ENCODE measurements around the gene ARAP2.

The ARAP2 gene

DNA sequence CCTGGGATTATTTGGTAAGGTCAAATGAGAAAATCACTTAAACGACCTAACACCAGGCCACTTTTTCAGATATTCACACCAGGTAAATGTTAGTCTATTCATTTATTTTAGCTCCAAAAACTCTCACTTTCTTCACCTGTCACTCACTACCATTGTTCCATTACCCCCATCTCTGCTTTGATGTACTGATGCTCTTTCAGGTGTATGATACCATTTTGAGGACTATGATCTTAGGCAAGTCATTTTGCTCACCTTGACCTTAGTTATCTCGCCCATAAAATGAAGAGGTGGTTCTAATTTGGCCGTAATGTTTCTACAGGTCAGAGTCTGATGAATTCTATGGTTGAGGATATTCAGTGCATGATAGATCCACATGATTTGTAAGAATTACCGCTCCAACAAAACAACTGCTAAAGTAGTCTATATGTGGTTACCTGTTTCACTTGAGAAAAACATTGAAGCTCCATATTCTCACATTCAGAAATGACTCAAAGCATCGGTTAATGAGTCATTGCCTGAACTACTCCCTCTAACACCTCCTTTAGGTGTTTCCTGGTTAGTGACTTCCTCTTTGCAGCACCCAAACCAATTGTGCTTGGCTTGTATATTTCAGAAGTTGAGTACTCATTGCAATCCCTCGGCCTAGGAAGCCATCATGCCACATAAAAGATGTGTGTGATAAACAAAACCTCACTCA, 41.6 kb upstream of the ARAP2 start:
- H3K4me3 ChIP-seq (replicated peaks; ENCODE audit: low read depth, low read length) = no peak overlapping the region
- TF ChIP-seq, protein P1, sequence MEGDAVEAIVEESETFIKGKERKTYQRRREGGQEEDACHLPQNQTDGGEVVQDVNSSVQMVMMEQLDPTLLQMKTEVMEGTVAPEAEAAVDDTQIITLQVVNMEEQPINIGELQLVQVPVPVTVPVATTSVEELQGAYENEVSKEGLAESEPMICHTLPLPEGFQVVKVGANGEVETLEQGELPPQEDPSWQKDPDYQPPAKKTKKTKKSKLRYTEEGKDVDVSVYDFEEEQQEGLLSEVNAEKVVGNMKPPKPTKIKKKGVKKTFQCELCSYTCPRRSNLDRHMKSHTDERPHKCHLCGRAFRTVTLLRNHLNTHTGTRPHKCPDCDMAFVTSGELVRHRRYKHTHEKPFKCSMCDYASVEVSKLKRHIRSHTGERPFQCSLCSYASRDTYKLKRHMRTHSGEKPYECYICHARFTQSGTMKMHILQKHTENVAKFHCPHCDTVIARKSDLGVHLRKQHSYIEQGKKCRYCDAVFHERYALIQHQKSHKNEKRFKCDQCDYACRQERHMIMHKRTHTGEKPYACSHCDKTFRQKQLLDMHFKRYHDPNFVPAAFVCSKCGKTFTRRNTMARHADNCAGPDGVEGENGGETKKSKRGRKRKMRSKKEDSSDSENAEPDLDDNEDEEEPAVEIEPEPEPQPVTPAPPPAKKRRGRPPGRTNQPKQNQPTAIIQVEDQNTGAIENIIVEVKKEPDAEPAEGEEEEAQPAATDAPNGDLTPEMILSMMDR (IDR thresholded peaks at IDR 0.05; ENCODE audit: low read depth, low read length, missing control alignments) = no peak
- no peak for DNase-seq (ENCODE audit: extremely low read depth, low read depth)

- TF ChIP-seq, protein P1 (IDR thresholded peaks at IDR 0.05; ENCODE audit: low read depth, low read length, missing control alignments) = no peak
- no peak overlapping the region for H3K4me3 ChIP-seq (replicated peaks; ENCODE audit: low read depth, low read length)
- DNase-seq (ENCODE audit: extremely low read depth, low read depth) = no peak
These were observed 39.7 kb upstream of the ARAP2 start for GRCh38 chr4:36283912-36284465.

GRCh38 chr4:36282503-36283030, 38.3 kb upstream of the ARAP2 start:
- no peak overlapping the region for H3K4me3 ChIP-seq (replicated peaks; ENCODE audit: low read depth, low read length)
- TF ChIP-seq, protein P1 (IDR thresholded peaks at IDR 0.05; ENCODE audit: low read depth, low read length, missing control alignments) = no peak
- no peak for DNase-seq (ENCODE audit: extremely low read depth, low read depth)

- no peak within 1 kb of the TSS for H3K4me3 ChIP-seq (replicated peaks; ENCODE audit: low read depth, low read length)
- TF ChIP-seq, protein P1 (IDR thresholded peaks at IDR 0.05; ENCODE audit: low read depth, low read length, missing control alignments) = no peak
- no peak for DNase-seq (ENCODE audit: extremely low read depth, low read depth)
These were observed 37.2 kb upstream of the ARAP2 start, which contains the start of gene DTHD1 for GRCh38 chr4:36281384-36282106. Gene DTHD1, plus strand, starts transcription at chr4:36281616. Its CDS starts 143 bp downstream, at chr4:36281759.

DNA sequence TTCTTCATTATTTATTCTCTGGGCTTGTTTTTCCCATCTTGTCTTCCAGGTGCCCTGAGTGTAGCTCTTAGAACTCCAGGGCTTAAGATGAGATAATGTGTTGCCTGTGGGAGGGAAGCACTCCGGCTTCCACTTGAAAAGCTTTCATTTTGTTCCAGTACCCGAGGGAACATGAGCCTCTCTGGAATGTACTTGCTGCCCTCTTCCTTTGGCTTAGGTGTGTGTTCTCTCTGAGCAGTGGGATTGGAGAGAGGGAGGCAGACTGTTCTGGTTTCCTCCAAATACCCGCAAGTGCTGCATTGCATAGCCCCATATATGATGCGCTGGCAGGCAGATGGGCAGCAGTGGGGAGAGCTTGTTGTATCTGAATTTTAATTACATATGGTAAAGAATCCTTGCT, 36.2 kb upstream of the ARAP2 start:
- TF ChIP-seq, protein P1 (IDR thresholded peaks at IDR 0.05; ENCODE audit: low read depth, low read length, missing control alignments) = no peak
- H3K4me3 ChIP-seq (replicated peaks; ENCODE audit: low read depth, low read length) = no peak overlapping the region
- DNase-seq (ENCODE audit: extremely low read depth, low read depth) = no peak

GRCh38 chr4:36278789-36279188, 34.5 kb upstream of the ARAP2 start:
- no peak overlapping the region for H3K4me3 ChIP-seq (replicated peaks; ENCODE audit: low read depth, low read length)
- no peak for DNase-seq (ENCODE audit: extremely low read depth, low read depth)
- TF ChIP-seq, protein P1 (IDR thresholded peaks at IDR 0.05; ENCODE audit: low read depth, low read length, missing control alignments) = no peak

Measured in HFF-Myc (cell line).